Uterus (tissue), 2 donors: ENCODE data around the gene USP4.

Source experiments
- POLR2A ChIP-seq, 2 donors: fragments of 450-650 bp; IDR thresholded peaks; one replicate each; pipeline ENCODE4 v1.6.1; 2016; ENCODE audit warnings: antibody characterized with exemption in 2 of 2, mild to moderate bottlenecking in 1 of 2, moderate library complexity in 1 of 2
- TF ChIP-seq, protein P1 (sequence below), 4 experiments: fragments of 200-600 bp in 2 of 4; fragments of 450-650 bp in 2 of 4; sonication (generic) in 2 of 4; IDR thresholded peaks; one replicate each; pipeline ENCODE4 v1.5.1; 2016 to 2019; ENCODE audit warnings: antibody characterized with exemption in 4 of 4, mild to moderate bottlenecking in 2 of 4, moderate library complexity in 1 of 4

- TF ChIP-seq, protein P1, sequence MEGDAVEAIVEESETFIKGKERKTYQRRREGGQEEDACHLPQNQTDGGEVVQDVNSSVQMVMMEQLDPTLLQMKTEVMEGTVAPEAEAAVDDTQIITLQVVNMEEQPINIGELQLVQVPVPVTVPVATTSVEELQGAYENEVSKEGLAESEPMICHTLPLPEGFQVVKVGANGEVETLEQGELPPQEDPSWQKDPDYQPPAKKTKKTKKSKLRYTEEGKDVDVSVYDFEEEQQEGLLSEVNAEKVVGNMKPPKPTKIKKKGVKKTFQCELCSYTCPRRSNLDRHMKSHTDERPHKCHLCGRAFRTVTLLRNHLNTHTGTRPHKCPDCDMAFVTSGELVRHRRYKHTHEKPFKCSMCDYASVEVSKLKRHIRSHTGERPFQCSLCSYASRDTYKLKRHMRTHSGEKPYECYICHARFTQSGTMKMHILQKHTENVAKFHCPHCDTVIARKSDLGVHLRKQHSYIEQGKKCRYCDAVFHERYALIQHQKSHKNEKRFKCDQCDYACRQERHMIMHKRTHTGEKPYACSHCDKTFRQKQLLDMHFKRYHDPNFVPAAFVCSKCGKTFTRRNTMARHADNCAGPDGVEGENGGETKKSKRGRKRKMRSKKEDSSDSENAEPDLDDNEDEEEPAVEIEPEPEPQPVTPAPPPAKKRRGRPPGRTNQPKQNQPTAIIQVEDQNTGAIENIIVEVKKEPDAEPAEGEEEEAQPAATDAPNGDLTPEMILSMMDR (IDR thresholded peaks at IDR 0.05), result no peak
- no peak for TF ChIP-seq POLR2A (IDR thresholded peaks at IDR 0.05)
These were observed 84.7 kb downstream of the USP4 start for GRCh38 chr3:49255112-49255511.
